ENCODE data around the gene RCBTB2.

GRCh38 chr13:48485432-48485831 lies 47.4 kb downstream of the RCBTB2 start:
- TF ChIP-seq CTCF (IDR thresholded peaks at IDR 0.05) (no peak), POLR2A (IDR thresholded peaks at IDR 0.05) (no peak)

Data from testis (tissue), 2 donors.